Esophagus muscularis mucosa (tissue), 4 donors: ENCODE results near the gene STX8. TPM values are rescaled to one million over a fixed set of nuclear protein-coding genes. Genes with fewer than 3 reads are reported as not detected.

ENCODE experiments used
- DNase-seq: peaks from one replicate; pipeline ENCODE4 v3.0.0-alpha.2; 2017; ENCODE audit errors: extremely low spot score
- H3K27ac ChIP-seq, 4 donors: fragments of 200-600 bp; sonication (generic); replicated peaks in 1 of 4; 1 replicate in 3 of 4; 2 replicates in 1 of 4; pipeline ENCODE4 v1.5.1; 2016 to 2019; ENCODE audit warnings: mild to moderate bottlenecking in 1 of 4
- H3K27me3 ChIP-seq, 4 donors: fragments of 200-600 bp; sonication (generic); one replicate each; pipeline versions ENCODE4 v1.5.1 to v1.6.0; 2016 to 2019
- H3K36me3 ChIP-seq, 4 donors: fragments of 200-600 bp; sonication (generic); one replicate each; pipeline ENCODE4 v1.5.1; 2016 to 2019
- H3K4me1 ChIP-seq, 4 donors: fragments of 200-600 bp; sonication (generic); one replicate each; pipeline ENCODE4 v1.5.1; 2016 to 2019
- H3K4me3 ChIP-seq, 4 donors: fragments of 200-600 bp; sonication (generic); 1 replicate in 2 of 4; 2 replicates in 2 of 4; pipeline ENCODE4 v1.5.1; 2016 to 2019; ENCODE audit warnings: mild to moderate bottlenecking in 4 of 4, moderate library complexity in 1 of 4
- H3K9me3 ChIP-seq, 4 donors: fragments of 200-600 bp; sonication (generic); 1 replicate in 3 of 4; 2 replicates in 1 of 4; pipeline ENCODE4 v1.5.1; 2016 to 2019
- EP300 ChIP-seq: sonication (generic); formaldehyde crosslinking; IDR thresholded peaks from one replicate; pipeline ENCODE4 v1.6.1; 2017; ENCODE audit warnings: antibody characterized with exemption
- POLR2A ChIP-seq: fragments of 450-650 bp; IDR thresholded peaks from one replicate; pipeline ENCODE4 v1.6.1; 2017; ENCODE audit warnings: antibody characterized with exemption, moderate library complexity, mild to moderate bottlenecking, low read depth
- POLR2AphosphoS5 ChIP-seq, 2 donors: sonication (generic); formaldehyde crosslinking; IDR thresholded peaks; one replicate each; pipeline ENCODE4 v1.6.1; 2017; ENCODE audit warnings: antibody characterized with exemption in 2 of 2
- WGBS: methylation state at CpG from one replicate; pipeline ENCODE4 v1.1.5; 2018; 5-methylcytosine and 5-hydroxymethylcytosine counted together
- intact Hi-C: fragments of 100-400 bp; cut with DNase I; formaldehyde crosslinking; loops from one replicate; pipeline ENCODE4 v1.15.1; 2023
- total RNA-seq, 4 donors: library from RNA; depleted of rRNA; stranded (reverse); fragments of >200 nt; gene quantifications; one replicate each; pipeline versions ENCODE4 v1.1.0 to v1.2.1, GENCODE V29; 2016
- TF ChIP-seq, protein P1 (sequence below), 3 experiments: fragments of 200-600 bp in 2 of 3; fragments of 450-650 bp in 1 of 3; sonication (generic) in 2 of 3; IDR thresholded peaks; one replicate each; pipeline ENCODE4 v1.5.1; 2017 to 2019; ENCODE audit warnings: antibody characterized with exemption in 3 of 3, mild to moderate bottlenecking in 2 of 3, moderate library complexity in 1 of 3

The STX8 gene
- total RNA-seq, 4 donors from 2014 or later, result 83.9 to 104 (median 94.5) TPM

DNA sequence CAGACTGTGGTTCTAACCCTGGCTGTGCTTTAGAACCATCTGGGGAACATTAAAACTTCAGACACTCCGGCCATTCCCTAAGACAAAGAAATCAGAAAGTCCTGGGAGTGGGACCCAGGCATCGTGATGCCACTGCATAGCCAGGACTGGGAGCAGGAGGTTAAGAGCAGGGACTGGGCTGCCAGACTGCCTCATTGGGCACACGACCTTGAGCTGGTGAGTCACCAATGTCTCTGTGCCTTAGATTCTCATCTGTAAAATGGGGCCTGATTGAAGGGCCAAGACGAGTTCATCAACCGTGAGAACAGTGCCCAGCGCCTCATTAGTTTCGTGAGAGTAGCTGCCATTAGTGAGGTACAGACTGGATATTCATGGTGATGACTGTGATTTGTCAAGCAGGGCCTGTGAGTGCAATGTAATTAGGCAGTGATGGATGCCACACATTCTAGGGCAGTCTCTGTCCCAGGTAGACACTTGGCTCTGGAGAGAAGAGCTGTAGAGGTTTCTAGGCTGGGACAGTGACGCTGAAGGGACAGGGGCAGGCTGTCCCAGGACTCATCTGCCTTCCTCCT, 357.5 kb downstream of the STX8 start:
- 96% methylated on average over 4 of the region's 8 CpGs for WGBS
- Histone ChIP-seq H3K9me3 (peaks cover 0 to 13% (median 5%) of the 10 kb centered on the region in 4 donors), H3K36me3 (peaks cover 0 to 17% (median 6%) of the 10 kb centered on the region in 4 donors), H3K27ac (peak overlapping the region; percentile 74 to 83 (median 82)), H3K4me3 (no peak overlapping the region), H3K27me3 (no peaks in the 10 kb centered on the region), H3K4me1 (peaks cover 5 to 59% (median 48%) of the 10 kb centered on the region in 4 donors)
- intact Hi-C loops, result no loop called here
- TF ChIP-seq, protein P1, sequence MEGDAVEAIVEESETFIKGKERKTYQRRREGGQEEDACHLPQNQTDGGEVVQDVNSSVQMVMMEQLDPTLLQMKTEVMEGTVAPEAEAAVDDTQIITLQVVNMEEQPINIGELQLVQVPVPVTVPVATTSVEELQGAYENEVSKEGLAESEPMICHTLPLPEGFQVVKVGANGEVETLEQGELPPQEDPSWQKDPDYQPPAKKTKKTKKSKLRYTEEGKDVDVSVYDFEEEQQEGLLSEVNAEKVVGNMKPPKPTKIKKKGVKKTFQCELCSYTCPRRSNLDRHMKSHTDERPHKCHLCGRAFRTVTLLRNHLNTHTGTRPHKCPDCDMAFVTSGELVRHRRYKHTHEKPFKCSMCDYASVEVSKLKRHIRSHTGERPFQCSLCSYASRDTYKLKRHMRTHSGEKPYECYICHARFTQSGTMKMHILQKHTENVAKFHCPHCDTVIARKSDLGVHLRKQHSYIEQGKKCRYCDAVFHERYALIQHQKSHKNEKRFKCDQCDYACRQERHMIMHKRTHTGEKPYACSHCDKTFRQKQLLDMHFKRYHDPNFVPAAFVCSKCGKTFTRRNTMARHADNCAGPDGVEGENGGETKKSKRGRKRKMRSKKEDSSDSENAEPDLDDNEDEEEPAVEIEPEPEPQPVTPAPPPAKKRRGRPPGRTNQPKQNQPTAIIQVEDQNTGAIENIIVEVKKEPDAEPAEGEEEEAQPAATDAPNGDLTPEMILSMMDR (IDR thresholded peaks at IDR 0.05), result no peak
- TF ChIP-seq EP300, result no peak
- no peak for TF ChIP-seq POLR2AphosphoS5 (IDR thresholded peaks at IDR 0.05)
- TF ChIP-seq POLR2A, result no peak
- no peak for DNase-seq

DNA sequence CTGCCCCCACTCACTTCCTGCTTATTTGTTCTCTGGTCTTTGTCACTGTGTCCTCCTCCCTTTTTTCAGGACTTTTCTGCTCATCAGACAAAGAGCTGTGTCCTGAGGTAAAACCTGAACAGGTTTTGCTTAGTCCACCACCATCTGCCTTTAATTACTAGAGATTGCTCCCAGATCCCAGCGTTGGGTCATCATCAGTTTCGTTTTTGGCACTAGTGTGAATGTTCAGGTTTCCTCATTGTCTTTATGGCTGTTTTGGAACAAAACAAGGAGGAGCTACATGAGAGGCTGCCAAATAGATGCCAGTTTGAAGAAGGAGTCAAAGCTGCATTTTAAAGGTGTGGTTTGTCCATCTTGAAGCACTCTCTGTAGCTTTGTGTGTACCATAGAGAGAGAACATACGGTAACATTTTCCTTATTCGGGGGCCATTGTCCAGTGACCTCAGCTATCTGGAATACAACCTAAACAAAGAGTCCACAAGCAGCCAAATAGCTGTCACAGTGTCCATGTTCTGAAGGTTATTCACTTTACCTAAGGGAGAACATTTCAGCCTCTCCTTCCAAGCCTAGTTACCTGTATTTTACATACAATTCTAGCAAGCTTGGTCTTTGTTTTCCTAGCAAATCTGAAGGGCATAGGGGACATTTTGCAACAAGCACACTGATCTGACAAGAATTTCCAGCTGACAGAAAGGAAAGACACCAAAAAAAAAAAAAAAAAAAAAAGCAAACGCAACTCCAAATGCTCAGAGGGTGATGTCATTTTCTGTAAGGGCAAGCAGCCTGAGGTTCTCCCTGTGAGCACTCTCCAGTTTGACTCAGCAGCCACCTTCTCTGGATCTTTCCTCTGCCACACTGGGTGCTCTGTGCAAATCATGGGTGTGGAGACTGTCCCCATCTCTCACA, 358.2 kb downstream of the STX8 start:
- H3K36me3 ChIP-seq, result peaks cover 0 to 16% (median 7%) of the 10 kb centered on the region in 4 donors
- peak overlapping the region in 1 of 4 donors; percentile 15 for H3K4me3 ChIP-seq
- no peak for DNase-seq
- H3K27ac ChIP-seq, result peak overlapping the region; percentile 74 to 83 (median 82)
- peaks cover 0 to 13% (median 5%) of the 10 kb centered on the region in 4 donors for H3K9me3 ChIP-seq
- intact Hi-C loops, result no loop called here
- WGBS, result 25% methylated on average over 5 of the region's 5 CpGs
- H3K4me1 ChIP-seq, result peaks cover 5 to 58% (median 53%) of the 10 kb centered on the region in 4 donors
- H3K27me3 ChIP-seq, result no peaks in the 10 kb centered on the region
- TF ChIP-seq POLR2A (no peak), POLR2AphosphoS5 (IDR thresholded peaks at IDR 0.05) (peak; percentile 43 to 64), EP300 (peak; percentile 79)
- TF ChIP-seq, protein P1 (IDR thresholded peaks at IDR 0.05), result no peak

DNA sequence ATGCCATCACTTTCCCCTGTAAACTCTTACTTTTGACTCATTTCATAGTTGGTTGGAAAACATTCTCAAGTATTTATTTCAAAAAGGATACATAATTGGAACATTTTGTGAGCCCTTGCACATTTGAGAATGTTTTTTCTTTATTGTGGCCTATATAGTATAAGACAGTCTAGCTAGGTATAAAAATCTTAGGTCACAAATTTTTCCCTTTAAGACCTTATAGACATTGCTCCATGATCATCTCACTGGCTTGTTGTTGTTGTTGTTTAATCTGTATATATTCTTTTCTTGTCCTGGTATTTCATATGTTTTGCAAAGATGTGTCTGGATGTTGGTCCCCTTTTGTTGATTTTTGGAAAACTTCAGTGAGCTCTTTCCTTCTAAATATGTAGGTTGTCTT, 360.2 kb downstream of the STX8 start:
- intact Hi-C loops, result no loop called here
- peaks cover 0 to 4% (median 0%) of the 10 kb centered on the region in 4 donors for H3K36me3 ChIP-seq
- DNase-seq, result no peak
- peaks cover 0 to 13% (median 5%) of the 10 kb centered on the region in 4 donors for H3K9me3 ChIP-seq
- no peak overlapping the region for H3K4me3 ChIP-seq
- H3K27ac ChIP-seq, result no peak overlapping the region
- TF ChIP-seq EP300 (no peak), POLR2A (no peak), POLR2AphosphoS5 (IDR thresholded peaks at IDR 0.05) (no peak)
- TF ChIP-seq, protein P1 (IDR thresholded peaks at IDR 0.05), result no peak
- no peaks in the 10 kb centered on the region for H3K27me3 ChIP-seq
- H3K4me1 ChIP-seq, result peaks cover 5 to 53% (median 45%) of the 10 kb centered on the region in 4 donors

DNA sequence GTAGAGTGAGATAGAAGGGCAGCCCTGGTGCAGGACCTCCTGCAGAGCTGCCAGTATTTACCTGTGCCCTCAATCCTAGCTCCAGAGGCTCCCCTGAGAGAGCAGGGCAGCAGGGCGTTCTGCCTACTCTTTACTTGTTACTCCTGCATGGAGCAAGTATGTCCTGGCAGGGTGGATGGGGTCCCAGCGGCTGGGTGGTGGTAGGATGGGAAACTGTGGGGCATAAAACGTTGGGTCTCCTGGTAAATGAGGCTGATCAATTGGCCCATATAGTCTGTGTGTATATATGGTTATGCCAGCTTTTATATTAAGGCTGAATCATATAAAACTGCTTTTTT, 362.3 kb downstream of the STX8 start:
- no peak overlapping the region for H3K4me3 ChIP-seq
- intact Hi-C loops, result no loop called here
- 100% methylated on average over 3 of the region's 3 CpGs for WGBS
- DNase-seq, result no peak
- H3K4me1 ChIP-seq, result peaks cover 5 to 34% (median 28%) of the 10 kb centered on the region in 4 donors
- H3K9me3 ChIP-seq, result peaks cover 0 to 13% (median 5%) of the 10 kb centered on the region in 4 donors
- peak overlapping the region; percentile 39 to 54 (median 42) for H3K27ac ChIP-seq
- H3K27me3 ChIP-seq, result no peaks in the 10 kb centered on the region
- TF ChIP-seq POLR2A (no peak), POLR2AphosphoS5 (IDR thresholded peaks at IDR 0.05) (no peak)
- TF ChIP-seq, protein P1 (IDR thresholded peaks at IDR 0.05), result no peak
- H3K36me3 ChIP-seq, result peaks cover 0 to 13% (median 5%) of the 10 kb centered on the region in 4 donors
